WTC11 (cell line): ENCODE data around the gene DEFB132. TPM values are rescaled to one million over a fixed set of nuclear protein-coding genes. Genes with fewer than 3 reads are reported as not detected.

Source experiments
- ATAC-seq: fragments of 200-7000 bp; cut with Tn5 transposase; 2 replicates; pipeline ENCODE4 v1.10.0; 2021; ENCODE audit warnings: mild to moderate bottlenecking, moderate library complexity
- CTCF ChIA-PET: fragments of 300-600 bp; sonication (Branson Sonifier 250); formaldehyde crosslinking; loops from one replicate; lab custom pipeline; 2021; ENCODE audit warnings: antibody characterized with exemption; lab: Charles Lee
- POLR2A ChIA-PET: fragments of 350-600 bp; sonication (Branson Sonifier 250); formaldehyde crosslinking; loops from one replicate; lab custom pipeline; 2021; ENCODE audit warnings: antibody characterized with exemption; lab: Charles Lee
- DNase-seq: peaks from one replicate; pipeline ENCODE4 v3.0.0; 2021; ENCODE audit warnings: low spot score
- H3K27ac Mint-ChIP-seq: 2 replicates; pipeline ENCODE4 v1.8.0; 2021; ENCODE audit warnings: mixed read lengths
- H3K27me3 Mint-ChIP-seq: 2 replicates; pipeline ENCODE4 v1.8.0; 2021; ENCODE audit warnings: low read depth, mild to moderate bottlenecking, moderate library complexity, mixed read lengths
- H3K36me3 Mint-ChIP-seq: 2 replicates; pipeline ENCODE4 v1.8.0; 2021; ENCODE audit warnings: mixed read lengths
- H3K4me1 Mint-ChIP-seq: 2 replicates; pipeline ENCODE4 v1.8.0; 2022; ENCODE audit warnings: mixed read lengths
- H3K4me3 Mint-ChIP-seq: 2 replicates; pipeline ENCODE4 v1.8.0; 2021; ENCODE audit warnings: mild to moderate bottlenecking, moderate library complexity, mixed read lengths
- H3K9me3 Mint-ChIP-seq: 2 replicates; pipeline ENCODE4 v1.8.0; 2021; ENCODE audit warnings: mixed read lengths
- ATF2 ChIP-seq: sonication (generic); formaldehyde crosslinking; IDR thresholded peaks from 2 replicates; pipeline ENCODE4 v1.8.1; 2022; ENCODE audit warnings: low read depth, missing genetic modification reagents, borderline replicate concordance
- ELF4 ChIP-seq: sonication (generic); formaldehyde crosslinking; IDR thresholded peaks from 2 replicates; pipeline ENCODE4 v1.8.1; 2022; ENCODE audit warnings: low read depth, mild to moderate bottlenecking, moderate library complexity, missing genetic modification reagents
- ERG ChIP-seq: fragments of 250-450 bp; sonication (Bioruptor Pico); IDR thresholded peaks from 2 replicates; pipeline ENCODE4 v1.8.0; 2021; ENCODE audit warnings: mild to moderate bottlenecking
- PRRX2 ChIP-seq: fragments of 250-450 bp; sonication (Bioruptor Pico); IDR thresholded peaks from 2 replicates; pipeline ENCODE4 v1.8.0; 2021; ENCODE audit warnings: mild to moderate bottlenecking
- SOX15 ChIP-seq: fragments of 250-450 bp; sonication (Bioruptor Pico); IDR thresholded peaks from 2 replicates; pipeline ENCODE4 v1.9.0; 2021; ENCODE audit warnings: mild to moderate bottlenecking
- TP53 ChIP-seq: sonication (generic); formaldehyde crosslinking; IDR thresholded peaks from 2 replicates; pipeline ENCODE4 v1.8.1; 2023; ENCODE audit warnings: mild to moderate bottlenecking, missing genetic modification reagents
- ZNF263 ChIP-seq: sonication (generic); formaldehyde crosslinking; IDR thresholded peaks from 2 replicates; pipeline ENCODE4 v1.8.1; 2022; ENCODE audit warnings: low read depth, mild to moderate bottlenecking, moderate library complexity, missing genetic modification reagents
- ZNF281 ChIP-seq: sonication (generic); formaldehyde crosslinking; IDR thresholded peaks from 2 replicates; pipeline ENCODE4 v1.8.0; 2023; ENCODE audit warnings: mild to moderate bottlenecking, missing genetic modification reagents
- ZNF423 ChIP-seq: fragments of 250-450 bp; sonication (Bioruptor Pico); IDR thresholded peaks from 2 replicates; pipeline ENCODE4 v2.1.2; 2022; ENCODE audit warnings: mild to moderate bottlenecking, moderate library complexity
- ZNF425 ChIP-seq: fragments of 250-450 bp; sonication (Bioruptor Pico); conservative IDR thresholded peaks from 2 replicates; pipeline ENCODE4 v1.9.0; 2021; ENCODE audit warnings: mild to moderate bottlenecking
- total RNA-seq: library from RNA; stranded (reverse); gene quantifications from 3 replicates; pipeline ENCODE4 v1.2.3, GENCODE V29; 2021
- TF ChIP-seq, protein P1 (sequence below): sonication (generic); formaldehyde crosslinking; conservative IDR thresholded peaks from 2 replicates; pipeline ENCODE4 v1.8.1; 2022; ENCODE audit warnings: mild to moderate bottlenecking, missing genetic modification reagents

The DEFB132 gene
- total RNA-seq, 1 experiment from 2014 or later, result not detected

- peak overlapping the region; percentile 72; the same call in 1 of the 2 replicates for H3K4me3 Mint-ChIP-seq
Measured at GRCh38 chr20:308427-309038, 51.0 kb downstream of the DEFB132 start.

More at GRCh38 chr20:308427-309038, 51.0 kb downstream of the DEFB132 start:
- Mint-ChIP-seq H3K4me1 (peaks cover 39% of the 10 kb centered on the region), H3K27me3 (peaks cover 10% of the 10 kb centered on the region), H3K9me3 (peaks cover 3% of the 10 kb centered on the region; the same call in 1 of the 2 replicates), H3K36me3 (peaks cover 4% of the 10 kb centered on the region; the same call in 1 of the 2 replicates), H3K27ac (no peak overlapping the region)
- TF ChIP-seq ELF4 (CRISPR knock-in tag), result no peak
- TF ChIP-seq ZNF263 (CRISPR knock-in tag), result no peak
- TF ChIP-seq, protein P1, sequence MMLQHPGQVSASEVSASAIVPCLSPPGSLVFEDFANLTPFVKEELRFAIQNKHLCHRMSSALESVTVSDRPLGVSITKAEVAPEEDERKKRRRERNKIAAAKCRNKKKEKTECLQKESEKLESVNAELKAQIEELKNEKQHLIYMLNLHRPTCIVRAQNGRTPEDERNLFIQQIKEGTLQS (CRISPR knock-in tag), result no peak
- no peak for TF ChIP-seq TP53 (CRISPR knock-in tag)
- no peak for TF ChIP-seq SOX15 (CRISPR knock-in tag)
- TF ChIP-seq PRRX2 (CRISPR knock-in tag), result no peak
- no peak for TF ChIP-seq ERG (CRISPR knock-in tag)
- no peak for TF ChIP-seq ATF2
- TF ChIP-seq ZNF281 (CRISPR knock-in tag), result no peak
- no peak for TF ChIP-seq ZNF425 (CRISPR knock-in tag)
- no peak for TF ChIP-seq ZNF423 (CRISPR knock-in tag)
- ATAC-seq (no peak), DNase-seq (no peak)
- ChIA-PET POLR2A (interaction anchor here (1.0 to 2.6 kb wide), 4 partner anchors 9 to 99 kb away, joined by 3 to 47 read pairs (median 16); partner anchors contain the start of gene SOX12), CTCF (interaction anchor here (0.6 to 5.3 kb wide), 4 partner anchors 9 to 30 kb away, joined by 3 to 39 read pairs (median 20); partner anchors contain the start of genes SOX12 and ZCCHC3)
